Thyroid gland (tissue), 4 donors: ENCODE results near the gene SMYD2. TPM values are rescaled to one million over a fixed set of nuclear protein-coding genes. Genes with fewer than 3 reads are reported as not detected.

Experiments used
- DNase-seq, 2 donors: peaks; one replicate each; pipeline ENCODE4 v3.0.0-alpha.2; 2019
- H3K27ac ChIP-seq, 3 donors: fragments of 200-600 bp; sonication (generic); 1 replicate in 2 of 3; 2 replicates in 1 of 3; pipeline ENCODE4 v1.5.1; 2016 to 2019; ENCODE audit warnings: mild to moderate bottlenecking in 1 of 3, moderate library complexity in 1 of 3
- H3K27me3 ChIP-seq: fragments of 200-600 bp; sonication (generic); one replicate; pipeline ENCODE4 v1.5.1; 2019
- H3K36me3 ChIP-seq, 2 donors: fragments of 200-600 bp; sonication (generic); one replicate each; pipeline ENCODE4 v1.5.1; 2016 to 2019
- H3K4me1 ChIP-seq, 2 donors: fragments of 200-600 bp; sonication (generic); one replicate each; pipeline ENCODE4 v1.5.1; 2017 to 2019
- H3K4me3 ChIP-seq, 3 donors: fragments of 200-600 bp; sonication (generic); replicated peaks in 1 of 3; 1 replicate in 2 of 3; 2 replicates in 1 of 3; pipeline ENCODE4 v1.5.1; 2016; ENCODE audit warnings: mild to moderate bottlenecking in 1 of 3
- H3K9me3 ChIP-seq: fragments of 200-600 bp; sonication (generic); one replicate; pipeline ENCODE4 v1.5.1; 2017
- CTCF ChIP-seq, 6 experiments: fragments of 200-600 bp in 3 of 6; fragments of 450-650 bp in 3 of 6; sonication (generic) in 3 of 6; IDR thresholded peaks; one replicate each; pipeline ENCODE4 v1.5.1; 2016 to 2019; ENCODE audit warnings: antibody characterized with exemption in 6 of 6, mild to moderate bottlenecking in 2 of 6, inconsistent platforms in 1 of 6, moderate library complexity in 1 of 6
- POLR2A ChIP-seq, 2 donors: fragments of 450-650 bp; IDR thresholded peaks; one replicate each; pipeline ENCODE4 v1.6.1; 2017; ENCODE audit warnings: antibody characterized with exemption in 2 of 2, mild to moderate bottlenecking in 2 of 2, moderate library complexity in 1 of 2
- WGBS, 2 donors: methylation state at CpG; one replicate each; pipeline ENCODE4 v1.1.5; 2017; 5-methylcytosine and 5-hydroxymethylcytosine counted together
- intact Hi-C: fragments of 100-400 bp; cut with DNase I; formaldehyde crosslinking; loops from one replicate; pipeline ENCODE4 v1.15.1; 2023
- total RNA-seq, 4 donors: library from RNA; depleted of rRNA; stranded (reverse); fragments of >200 nt; gene quantifications; one replicate each; pipeline ENCODE4 v1.2.3, GENCODE V29; 2016

Gene SMYD2
- total RNA-seq, 4 donors from 2014 or later: 37.6 to 56.1 (median 44.5) TPM

- Histone ChIP-seq H3K4me3 (no peak overlapping the region), H3K27ac (no peak overlapping the region), H3K36me3 (no peaks in the 10 kb centered on the region), H3K27me3 (no peaks in the 10 kb centered on the region), H3K9me3 (no peaks in the 10 kb centered on the region), H3K4me1 (no peaks in the 10 kb centered on the region)
- intact Hi-C loops: no loop called here
- TF ChIP-seq CTCF (IDR thresholded peaks at IDR 0.05) (no peak), POLR2A (IDR thresholded peaks at IDR 0.05) (no peak)
- no peak for DNase-seq
- 96 to 97% methylated on average over 5 of the region's 5 CpGs for WGBS, 2 donors
Measured at GRCh38 chr1:214349008-214349407, 68.0 kb downstream of the SMYD2 start.

- Histone ChIP-seq H3K9me3 (no peaks in the 10 kb centered on the region), H3K27me3 (no peaks in the 10 kb centered on the region), H3K4me3 (no peak overlapping the region), H3K36me3 (no peaks in the 10 kb centered on the region), H3K27ac (no peak overlapping the region), H3K4me1 (no peaks in the 10 kb centered on the region)
- TF ChIP-seq CTCF (IDR thresholded peaks at IDR 0.05) (no peak), POLR2A (IDR thresholded peaks at IDR 0.05) (no peak)
- 96 to 100% methylated on average over 2 of the region's 2 CpGs for WGBS, 2 donors
- no peak for DNase-seq
- intact Hi-C loops: no loop called here
Measured at GRCh38 chr1:214349781-214350180, 68.8 kb downstream of the SMYD2 start.

- no peaks in the 10 kb centered on the region for H3K4me1 ChIP-seq
- intact Hi-C loops: no loop called here
- no peaks in the 10 kb centered on the region for H3K27me3 ChIP-seq
- 76 to 91% methylated on average over 2 of the region's 2 CpGs for WGBS, 2 donors
- TF ChIP-seq CTCF (IDR thresholded peaks at IDR 0.05) (no peak), POLR2A (IDR thresholded peaks at IDR 0.05) (no peak)
- H3K4me3 ChIP-seq: no peak overlapping the region
- H3K36me3 ChIP-seq: peaks cover 0 to 3% of the 10 kb centered on the region in 2 donors
- no peaks in the 10 kb centered on the region for H3K9me3 ChIP-seq
- DNase-seq: no peak
- H3K27ac ChIP-seq: no peak overlapping the region
Measured at GRCh38 chr1:214351551-214352277, 70.8 kb downstream of the SMYD2 start.

- TF ChIP-seq POLR2A (IDR thresholded peaks at IDR 0.05) (no peak), CTCF (IDR thresholded peaks at IDR 0.05) (no peak)
- no peaks in the 10 kb centered on the region for H3K27me3 ChIP-seq
- 91 to 96% methylated on average over 4 of the region's 4 CpGs for WGBS, 2 donors
- H3K4me3 ChIP-seq: no peak overlapping the region
- DNase-seq: no peak
- H3K27ac ChIP-seq: no peak overlapping the region
- peaks cover 8% of the 10 kb centered on the region in 2 donors for H3K36me3 ChIP-seq
- no peaks in the 10 kb centered on the region for H3K4me1 ChIP-seq
- no peaks in the 10 kb centered on the region for H3K9me3 ChIP-seq
- intact Hi-C loops: no loop called here
Measured at GRCh38 chr1:214352838-214353237, 71.9 kb downstream of the SMYD2 start.

GRCh38 chr1:214354440-214355148, 73.6 kb downstream of the SMYD2 start:
- Histone ChIP-seq H3K36me3 (peaks cover 8 to 10% of the 10 kb centered on the region in 2 donors), H3K4me1 (no peaks in the 10 kb centered on the region), H3K9me3 (no peaks in the 10 kb centered on the region), H3K4me3 (no peak overlapping the region), H3K27me3 (no peaks in the 10 kb centered on the region), H3K27ac (no peak overlapping the region)
- TF ChIP-seq CTCF (IDR thresholded peaks at IDR 0.05) (no peak), POLR2A (IDR thresholded peaks at IDR 0.05) (no peak)
- no peak for DNase-seq
- intact Hi-C loops: no loop called here
- WGBS, 2 donors: 77 to 87% methylated on average over 4 of the region's 4 CpGs
